DMS53 (cell line): ENCODE measurements around the gene IL18BP.

ENCODE experiments used
- DNase-seq: peaks from one replicate; lab custom pipeline; 2025; lab: John Stamatoyannopoulos, UW

IL18BP gene

GRCh38 chr11:71998649-71999310 is at the start of gene IL18BP:
IL18BP (plus strand) TSS chr11:71998909; CDS start chr11:71999985, 1,076 bp downstream.
- DNase-seq, result no peak

DNA sequence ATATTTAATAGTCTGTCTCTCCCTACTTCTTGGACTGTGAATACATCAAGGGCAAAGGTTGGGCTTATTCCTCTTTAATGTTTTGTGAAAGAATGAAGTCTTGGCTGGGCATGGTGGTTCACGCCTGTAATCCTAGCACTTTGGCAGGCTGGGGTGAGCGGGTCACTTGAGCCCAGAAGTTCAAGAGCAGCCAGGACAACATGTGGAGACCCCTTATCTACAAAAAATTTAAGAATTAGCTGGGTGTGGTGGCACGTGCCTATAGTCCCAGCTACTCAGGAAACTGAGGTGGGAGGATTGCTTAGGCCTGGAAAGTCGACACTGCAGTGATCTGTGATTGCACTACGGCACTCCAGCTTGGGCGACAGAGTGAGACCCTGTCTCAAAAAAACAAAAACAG is 49.7 kb upstream of the IL18BP start:
- DNase-seq, result no peak

DNA sequence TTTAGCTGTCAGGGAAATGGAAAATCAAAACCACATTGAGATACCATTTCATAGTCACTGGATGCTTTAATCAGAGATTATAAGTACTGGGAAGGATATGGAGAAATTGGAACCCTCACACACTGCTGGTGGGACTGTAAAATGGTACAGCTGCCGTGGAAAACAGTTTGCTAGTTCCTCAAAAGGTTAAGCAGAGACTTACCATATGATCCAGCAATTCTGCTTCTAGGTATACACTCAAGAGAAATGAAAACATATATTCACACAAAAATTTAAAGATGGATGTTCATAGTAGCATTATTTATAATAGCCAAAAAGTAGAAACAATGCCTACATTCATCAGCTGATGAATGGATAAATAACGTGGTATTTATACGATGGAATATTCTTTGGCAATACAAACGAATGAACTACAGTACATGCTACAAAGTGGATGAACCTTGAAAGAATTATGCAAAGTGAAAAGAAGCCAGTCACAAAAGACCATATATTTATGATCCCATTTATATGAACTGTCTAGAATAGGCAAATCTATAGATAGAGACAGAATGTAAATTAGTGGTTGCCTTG is 46.9 kb upstream of the IL18BP start:
- no peak for DNase-seq

- no peak for DNase-seq
Measured at GRCh38 chr11:71955898-71956456, 42.7 kb upstream of the IL18BP start.

DNA sequence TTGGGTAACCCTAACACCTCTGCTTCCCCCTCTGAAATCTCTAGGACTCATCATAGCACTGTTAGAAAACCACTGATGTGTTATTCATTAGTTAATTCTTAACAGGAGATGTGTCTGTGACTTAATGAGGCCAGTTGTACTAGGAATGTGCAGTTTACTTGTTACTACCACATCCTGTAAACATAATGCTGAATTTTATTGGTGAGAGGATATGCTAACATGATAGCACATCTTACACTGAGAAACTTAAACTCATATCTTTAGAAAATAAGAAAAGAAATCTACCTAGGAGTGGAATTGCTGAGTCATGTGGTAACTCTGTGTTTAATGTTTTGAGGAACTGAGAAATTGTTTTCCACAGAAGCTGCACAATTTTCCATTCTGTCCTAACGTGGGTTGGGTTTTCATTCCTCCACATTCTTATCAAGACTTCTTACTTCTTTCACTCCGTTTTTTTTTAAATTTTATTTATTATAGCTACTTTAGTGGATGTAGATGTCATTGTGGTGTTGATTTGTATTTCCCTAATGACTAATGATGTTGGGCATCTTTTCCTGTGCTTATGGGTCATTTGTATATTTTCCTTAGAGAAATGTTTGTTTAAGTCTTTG is 36.2 kb upstream of the IL18BP start:
- peak; percentile 44 for DNase-seq

- DNase-seq, result no peak
Measured at GRCh38 chr11:71963468-71963867, 35.2 kb upstream of the IL18BP start.

DNA sequence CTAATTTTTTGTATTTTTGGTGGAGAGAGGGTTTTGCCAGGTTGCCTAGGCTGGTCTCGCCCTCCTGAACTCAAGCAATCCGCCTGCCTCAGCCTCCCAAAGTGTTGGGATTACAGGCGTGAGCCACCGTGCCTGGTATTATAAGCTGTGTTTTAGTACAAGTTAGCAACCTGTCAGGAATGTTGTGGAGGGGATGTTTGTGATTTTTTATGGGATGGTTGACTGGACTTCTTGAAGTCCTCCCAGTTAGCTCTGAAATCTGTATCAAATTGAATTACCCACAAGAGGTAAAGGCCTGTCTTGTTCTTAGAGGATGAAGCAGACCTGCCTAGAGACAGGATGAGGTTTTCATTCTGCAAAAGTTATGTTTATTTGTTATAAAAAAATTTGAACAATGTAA is 34.1 kb upstream of the IL18BP start:
- no peak for DNase-seq

- no peak for DNase-seq
Measured at GRCh38 chr11:71971680-71972079, 27.0 kb upstream of the IL18BP start.

DNA sequence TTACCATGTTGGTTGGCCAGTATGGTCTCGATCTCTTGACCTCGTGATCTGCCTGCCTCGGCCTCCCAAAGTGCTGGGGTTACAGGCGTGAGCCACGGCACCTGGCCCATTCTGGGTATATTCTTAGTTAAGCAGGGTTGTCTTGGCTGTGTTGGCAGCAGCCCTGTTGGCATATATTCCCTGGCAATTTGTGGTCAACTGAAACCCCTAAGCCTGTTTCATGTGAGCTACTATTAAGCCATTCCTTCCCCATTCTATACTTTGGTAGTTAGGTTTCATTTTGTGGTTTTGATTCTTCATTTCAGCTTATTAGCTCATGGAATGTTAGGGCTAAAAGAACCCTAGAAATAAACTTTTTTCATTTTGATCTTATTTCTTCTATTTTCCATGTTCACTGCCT is 22.2 kb upstream of the IL18BP start:
- no peak for DNase-seq

DNA sequence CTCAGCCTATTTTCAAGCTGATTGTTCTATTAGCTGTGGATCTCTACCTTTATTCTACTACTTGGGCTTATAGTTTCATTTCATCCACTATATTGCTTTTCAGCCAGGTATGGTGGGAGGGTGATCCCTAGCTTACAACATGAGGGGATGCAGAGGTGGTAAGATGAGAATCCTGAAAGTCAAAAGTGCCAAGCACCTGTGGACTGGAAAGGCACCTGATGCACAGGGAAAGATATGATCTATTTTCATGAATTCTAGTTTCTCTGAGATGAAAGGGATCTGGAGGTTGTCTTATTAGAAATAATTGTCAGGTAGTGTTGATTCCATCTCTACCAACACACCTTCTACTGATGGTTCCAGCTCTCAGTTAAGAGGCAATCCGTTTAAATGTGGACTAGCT is 21.6 kb upstream of the IL18BP start:
- DNase-seq, result no peak

DNA sequence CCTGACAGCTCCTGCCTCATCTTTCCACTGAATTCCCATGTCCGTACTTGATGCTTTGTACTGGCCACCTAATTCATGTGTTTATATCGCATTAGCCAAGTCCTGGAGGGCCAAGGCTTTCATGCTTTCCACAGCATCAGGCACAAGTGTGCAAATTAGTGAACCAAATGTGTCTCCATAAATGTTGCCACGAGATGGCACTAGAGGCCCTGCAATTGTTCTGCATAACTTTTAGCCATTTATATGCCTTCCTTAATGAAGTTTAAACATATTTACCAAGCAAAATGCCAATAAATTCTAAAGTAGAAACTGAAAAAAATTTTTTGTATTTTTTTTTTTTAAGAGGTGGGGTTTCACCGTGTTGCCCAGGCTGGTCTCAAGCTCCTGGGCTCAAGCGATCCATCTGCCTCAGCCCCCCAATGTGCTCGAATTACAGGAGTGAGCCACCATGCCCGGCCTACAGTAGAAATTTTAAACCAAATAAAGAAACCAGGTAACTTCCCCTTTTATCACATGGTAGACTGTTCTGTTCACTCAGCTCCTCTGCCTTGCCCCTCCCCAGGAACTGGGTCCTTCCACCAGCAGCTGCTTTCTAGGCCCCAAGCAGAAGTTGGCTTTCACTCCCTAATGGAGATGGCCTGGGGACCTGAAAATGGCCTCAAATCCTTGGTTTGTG is 20.8 kb upstream of the IL18BP start:
- peak; percentile 78 for DNase-seq

- no peak for DNase-seq
Measured at GRCh38 chr11:71979094-71979493, 19.6 kb upstream of the IL18BP start.

GRCh38 chr11:71979602-71980001 is 19.1 kb upstream of the IL18BP start:
- DNase-seq, result no peak

- DNase-seq, result no peak
Measured at GRCh38 chr11:71986131-71986530, 12.6 kb upstream of the IL18BP start.

GRCh38 chr11:71987521-71987920 is 11.2 kb upstream of the IL18BP start:
- no peak for DNase-seq

DNA sequence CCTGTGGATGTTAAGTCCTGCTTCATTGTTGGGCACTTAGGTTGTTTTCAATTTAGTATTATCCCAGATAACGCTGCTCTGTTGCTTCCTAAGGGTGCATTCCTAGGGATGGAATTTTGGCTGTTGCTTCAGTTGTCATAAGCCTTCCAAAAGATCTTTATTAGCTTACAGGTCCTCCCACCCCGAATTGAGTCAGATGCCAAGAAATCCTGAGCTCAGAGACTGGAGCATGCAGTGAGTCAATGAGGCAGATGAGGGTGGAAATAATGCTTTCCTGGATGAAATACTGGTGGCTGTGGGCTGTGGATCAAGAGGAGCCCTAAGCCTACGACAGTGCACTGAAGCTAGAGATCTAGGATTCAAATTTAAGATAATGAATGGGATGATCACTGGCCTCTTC is 10.7 kb upstream of the IL18BP start:
- no peak for DNase-seq

DNA sequence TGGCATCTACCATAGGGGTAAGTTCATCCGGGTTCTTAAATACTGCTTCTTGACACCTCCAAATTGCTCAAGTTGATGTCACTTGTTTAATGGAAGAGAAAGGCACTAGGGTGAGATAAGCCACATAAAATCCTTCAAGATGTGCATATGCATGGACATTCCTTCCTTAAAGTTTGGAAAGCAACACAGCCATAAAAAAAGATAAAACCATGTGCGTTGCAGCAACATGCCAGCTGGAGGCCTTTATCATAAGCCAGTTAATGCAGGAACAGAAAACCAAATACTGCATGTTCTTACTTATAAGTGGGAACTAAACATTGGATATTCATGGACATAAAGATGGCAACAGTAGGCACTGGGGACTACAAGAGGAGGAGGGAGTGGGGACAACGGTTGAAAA is 8.0 kb upstream of the IL18BP start:
- no peak for DNase-seq

DNA sequence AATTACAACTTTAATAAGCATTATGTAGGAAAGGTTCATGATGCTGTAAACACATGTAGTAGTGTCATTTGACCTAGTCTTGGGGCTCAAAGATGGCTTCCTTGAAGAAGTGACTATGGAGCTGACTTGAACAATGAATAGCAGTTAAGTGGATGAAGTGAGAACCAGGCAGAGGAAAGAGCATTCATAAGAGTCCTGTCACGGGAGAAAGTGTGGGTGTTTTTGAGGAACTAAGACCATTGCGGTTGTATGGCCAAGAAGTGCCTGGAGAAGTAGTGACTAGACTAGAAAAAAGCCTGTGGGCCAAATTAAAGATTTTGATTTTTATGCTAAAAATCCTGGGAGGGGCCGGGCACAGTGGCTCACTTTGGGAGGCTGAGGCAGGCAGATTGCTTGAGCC is 7.2 kb upstream of the IL18BP start:
- no peak for DNase-seq

- no peak for DNase-seq
Measured at GRCh38 chr11:71992136-71992730, 6.5 kb upstream of the IL18BP start.

GRCh38 chr11:71994786-71995185 is 3.9 kb upstream of the IL18BP start:
- no peak for DNase-seq

DNA sequence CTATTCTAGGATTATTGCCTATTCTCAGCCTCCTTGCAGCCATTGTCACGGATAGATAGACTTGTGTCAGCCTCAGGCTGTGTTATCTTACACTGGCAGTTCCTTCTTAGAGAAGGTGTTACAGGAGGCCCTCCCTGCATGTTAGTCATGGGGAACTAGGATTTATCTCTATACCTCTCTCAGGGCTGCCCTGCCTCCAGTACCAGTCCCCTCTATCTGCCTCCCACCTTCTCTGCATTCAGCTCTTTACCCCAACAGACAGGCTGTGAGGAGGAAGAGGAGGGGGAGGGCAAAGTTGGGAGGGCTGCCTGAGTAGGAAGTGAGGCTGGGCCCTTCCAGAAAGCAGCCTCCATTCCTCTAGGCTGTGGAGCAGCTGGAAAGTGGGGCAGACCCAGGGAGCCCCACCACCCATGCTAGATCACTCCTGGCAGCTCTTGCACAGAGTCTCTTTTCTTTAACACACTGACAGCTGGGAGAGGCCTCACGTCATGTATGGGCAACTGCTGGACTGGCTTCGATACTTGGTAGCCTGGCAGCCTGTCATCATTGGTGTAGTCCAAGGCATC is 2.9 kb upstream of the IL18BP start:
- DNase-seq, result no peak

DNA sequence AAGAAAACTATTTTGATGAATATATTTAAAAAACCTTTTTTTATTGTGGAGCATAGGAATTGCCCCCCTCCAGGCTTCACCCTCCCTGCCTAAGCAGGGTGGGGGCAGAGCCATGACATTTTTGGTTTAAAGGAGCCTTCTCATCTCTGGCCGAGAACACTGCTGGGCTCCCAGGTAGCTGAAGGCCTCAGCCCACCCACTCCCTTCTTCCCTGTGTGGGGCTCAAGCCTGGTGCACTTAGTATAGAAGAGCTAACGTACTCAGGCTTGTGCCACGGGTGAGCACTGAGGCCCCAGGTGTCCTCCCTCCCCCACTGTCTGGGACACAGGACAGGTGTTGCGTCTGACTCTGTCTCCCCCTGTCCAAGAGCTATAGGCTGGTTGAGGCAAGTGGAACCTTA is 2.2 kb upstream of the IL18BP start:
- no peak for DNase-seq
